Peyer's patch (tissue), 4 donors: ENCODE measurements around the gene PSMD13. TPM values are rescaled to one million over a fixed set of nuclear protein-coding genes. Genes with fewer than 3 reads are reported as not detected.

Experiments used
- DNase-seq, 3 donors: peaks; one replicate each; pipeline ENCODE4 v3.0.0-alpha.2; 2017 to 2019
- H3K27ac ChIP-seq, 4 donors: fragments of 200-600 bp; sonication (generic); one replicate each; pipeline ENCODE4 v1.5.1; 2016 to 2019
- H3K27me3 ChIP-seq, 2 donors: fragments of 200-600 bp; sonication (generic); one replicate each; pipeline ENCODE4 v1.5.1; 2019
- H3K36me3 ChIP-seq, 3 donors: fragments of 200-600 bp; sonication (generic); one replicate each; pipeline ENCODE4 v1.5.1; 2016 to 2019
- H3K4me1 ChIP-seq, 4 donors: fragments of 200-600 bp; sonication (generic); one replicate each; pipeline ENCODE4 v1.5.1; 2016 to 2019
- H3K4me3 ChIP-seq, 4 donors: fragments of 200-600 bp; sonication (generic); 1 replicate in 3 of 4; 2 replicates in 1 of 4; pipeline ENCODE4 v1.5.1; 2016 to 2019; ENCODE audit warnings: mild to moderate bottlenecking in 1 of 4
- H3K9me3 ChIP-seq, 4 donors: fragments of 200-600 bp; sonication (generic); one replicate each; pipeline ENCODE4 v1.5.1; 2016 to 2019; ENCODE audit warnings: mild to moderate bottlenecking in 1 of 4
- POLR2A ChIP-seq, 2 donors: fragments of 450-650 bp; IDR thresholded peaks; one replicate each; pipeline ENCODE4 v1.5.1; 2017; ENCODE audit warnings: antibody characterized with exemption in 2 of 2, mild to moderate bottlenecking in 2 of 2, moderate library complexity in 2 of 2
- total RNA-seq, 4 donors: library from RNA; depleted of rRNA; stranded (reverse); fragments of >200 nt; gene quantifications; one replicate each; pipeline ENCODE4 v1.1.0, GENCODE V29; 2016
- TF ChIP-seq, protein P1 (sequence below), 6 experiments: fragments of 450-650 bp in 4 of 6; fragments of 200-600 bp in 2 of 6; sonication (generic) in 1 of 6; IDR thresholded peaks; one replicate each; pipeline ENCODE4 v1.5.1; 2017 to 2019; ENCODE audit warnings: antibody characterized with exemption in 6 of 6, mild to moderate bottlenecking in 3 of 6, moderate library complexity in 1 of 6

Gene PSMD13
- total RNA-seq, 4 donors from 2014 or later, result 74.5 to 125 (median 96.9) TPM

DNA sequence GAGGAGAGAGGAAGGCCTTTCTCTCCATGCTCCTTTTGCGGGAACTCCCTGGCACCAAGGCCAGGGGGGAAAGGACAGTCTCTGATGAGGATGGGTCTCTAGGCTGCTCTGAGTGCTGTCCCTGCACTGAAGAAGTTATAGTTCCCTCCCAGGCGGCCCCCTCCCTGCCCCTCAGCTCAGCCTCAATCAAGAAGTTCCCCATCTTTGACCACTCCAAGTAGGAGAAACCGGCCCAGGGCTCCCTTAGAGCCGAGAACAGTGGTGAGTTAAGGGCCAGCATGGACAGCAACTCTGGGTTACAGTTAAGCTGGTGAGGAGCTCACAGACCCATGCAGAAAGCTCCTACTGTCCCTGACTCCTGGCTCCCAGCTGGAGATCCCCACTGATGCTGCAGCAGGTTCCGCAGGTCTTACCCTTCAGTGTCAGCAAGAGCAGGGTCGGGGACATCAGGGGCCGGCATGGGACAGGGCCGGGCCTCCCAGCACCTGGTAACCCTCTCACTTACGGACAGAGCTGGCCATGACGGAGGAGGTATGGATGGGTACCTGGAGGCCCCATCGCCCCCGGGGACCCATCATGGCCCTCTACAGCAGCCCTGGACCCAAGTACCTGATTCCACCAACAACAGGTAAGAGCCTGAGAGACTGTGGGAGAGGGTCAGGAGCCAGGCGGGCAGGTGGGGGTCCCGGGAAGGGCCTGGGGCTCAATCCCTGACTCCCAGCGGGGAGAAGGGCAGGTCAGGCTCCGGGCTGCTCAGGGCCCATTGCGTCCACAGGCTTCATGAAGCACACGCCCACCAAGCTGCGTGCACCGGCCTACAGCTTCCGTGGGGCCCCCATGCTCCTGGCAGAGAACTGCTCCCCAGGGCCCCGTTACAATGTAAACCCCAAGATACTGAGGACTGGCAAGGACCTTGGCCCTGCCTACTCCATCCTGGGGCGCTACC is 39.7 kb upstream of the PSMD13 start:
- Histone ChIP-seq H3K4me3 (no peak overlapping the region), H3K27me3 (no peaks in the 10 kb centered on the region), H3K4me1 (peaks cover 0 to 3% (median 0%) of the 10 kb centered on the region in 4 donors), H3K27ac (no peak overlapping the region), H3K9me3 (no peaks in the 10 kb centered on the region), H3K36me3 (peaks cover 0 to 6% (median 0%) of the 10 kb centered on the region in 3 donors)
- no peak for TF ChIP-seq POLR2A (IDR thresholded peaks at IDR 0.05)
- TF ChIP-seq, protein P1, sequence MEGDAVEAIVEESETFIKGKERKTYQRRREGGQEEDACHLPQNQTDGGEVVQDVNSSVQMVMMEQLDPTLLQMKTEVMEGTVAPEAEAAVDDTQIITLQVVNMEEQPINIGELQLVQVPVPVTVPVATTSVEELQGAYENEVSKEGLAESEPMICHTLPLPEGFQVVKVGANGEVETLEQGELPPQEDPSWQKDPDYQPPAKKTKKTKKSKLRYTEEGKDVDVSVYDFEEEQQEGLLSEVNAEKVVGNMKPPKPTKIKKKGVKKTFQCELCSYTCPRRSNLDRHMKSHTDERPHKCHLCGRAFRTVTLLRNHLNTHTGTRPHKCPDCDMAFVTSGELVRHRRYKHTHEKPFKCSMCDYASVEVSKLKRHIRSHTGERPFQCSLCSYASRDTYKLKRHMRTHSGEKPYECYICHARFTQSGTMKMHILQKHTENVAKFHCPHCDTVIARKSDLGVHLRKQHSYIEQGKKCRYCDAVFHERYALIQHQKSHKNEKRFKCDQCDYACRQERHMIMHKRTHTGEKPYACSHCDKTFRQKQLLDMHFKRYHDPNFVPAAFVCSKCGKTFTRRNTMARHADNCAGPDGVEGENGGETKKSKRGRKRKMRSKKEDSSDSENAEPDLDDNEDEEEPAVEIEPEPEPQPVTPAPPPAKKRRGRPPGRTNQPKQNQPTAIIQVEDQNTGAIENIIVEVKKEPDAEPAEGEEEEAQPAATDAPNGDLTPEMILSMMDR (IDR thresholded peaks at IDR 0.05), result no peak
- DNase-seq, result peak in 1 of 3 donors; percentile 37

DNA sequence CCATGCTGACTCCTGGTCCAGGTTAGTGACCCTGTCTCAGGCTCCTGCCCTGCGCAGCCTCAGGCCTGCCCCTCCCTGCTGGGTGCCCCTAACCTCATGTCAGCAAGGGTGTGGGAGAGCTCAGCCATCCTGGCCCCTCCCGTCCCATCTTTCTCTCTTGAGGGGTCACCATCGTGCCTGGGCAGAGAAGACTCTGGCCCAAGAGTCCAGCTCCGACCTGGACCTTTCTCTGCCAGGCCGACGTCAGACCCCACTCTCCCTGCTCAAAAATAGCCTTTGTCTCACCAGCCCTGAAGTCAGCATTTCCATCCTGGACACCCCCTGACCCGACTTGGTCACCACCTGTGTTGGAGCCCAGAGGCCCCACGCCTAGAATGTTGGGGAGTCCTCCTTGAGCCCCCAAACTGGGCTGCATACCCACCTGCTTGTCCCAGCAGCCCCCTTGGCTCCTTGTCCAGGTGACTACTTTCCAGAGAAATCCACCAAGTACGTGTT is 39.0 kb upstream of the PSMD13 start:
- Histone ChIP-seq H3K36me3 (peaks cover 0 to 6% (median 0%) of the 10 kb centered on the region in 3 donors), H3K4me1 (peaks cover 0 to 10% (median 0%) of the 10 kb centered on the region in 4 donors), H3K27me3 (no peaks in the 10 kb centered on the region), H3K4me3 (no peak overlapping the region), H3K27ac (no peak overlapping the region), H3K9me3 (no peaks in the 10 kb centered on the region)
- TF ChIP-seq, protein P1 (IDR thresholded peaks at IDR 0.05), result no peak
- no peak for TF ChIP-seq POLR2A (IDR thresholded peaks at IDR 0.05)
- DNase-seq, result peak in 1 of 3 donors; percentile 45

DNA sequence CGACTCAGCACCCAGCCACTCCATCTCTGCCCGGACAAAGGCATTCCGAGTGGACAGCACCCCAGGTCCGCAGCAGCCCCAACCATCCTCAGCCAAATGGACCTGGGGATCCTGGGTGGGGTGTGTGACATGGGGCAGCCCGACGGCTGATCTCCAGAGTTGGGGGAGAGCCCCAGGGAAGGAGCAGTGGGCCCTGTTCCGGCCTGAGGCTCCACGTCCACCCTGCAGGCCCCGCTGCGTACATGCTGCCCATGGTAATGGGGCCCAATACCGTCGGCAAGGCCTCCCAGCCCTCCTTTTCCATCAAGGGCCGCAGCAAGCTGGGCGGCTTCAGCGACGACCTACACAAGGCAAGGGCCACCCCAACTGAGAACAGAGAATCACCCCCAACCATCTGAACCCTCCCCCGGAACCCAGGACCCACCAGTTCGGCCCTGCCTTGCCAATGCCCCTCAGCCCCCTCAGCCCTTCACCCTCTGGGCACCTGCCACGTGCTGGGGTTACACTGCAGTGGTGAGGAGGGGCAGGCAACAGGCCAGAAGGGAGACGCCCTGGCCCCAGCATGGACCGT is 38.5 kb upstream of the PSMD13 start:
- peak; percentile 9 to 40 (median 37) for DNase-seq
- H3K27me3 ChIP-seq, result no peaks in the 10 kb centered on the region
- H3K9me3 ChIP-seq, result no peaks in the 10 kb centered on the region
- peaks cover 0 to 7% (median 0%) of the 10 kb centered on the region in 3 donors for H3K36me3 ChIP-seq
- H3K4me3 ChIP-seq, result no peak overlapping the region
- no peak overlapping the region for H3K27ac ChIP-seq
- TF ChIP-seq, protein P1 (IDR thresholded peaks at IDR 0.05), result no peak
- no peak for TF ChIP-seq POLR2A (IDR thresholded peaks at IDR 0.05)
- peaks cover 0 to 11% (median 0%) of the 10 kb centered on the region in 4 donors for H3K4me1 ChIP-seq

DNA sequence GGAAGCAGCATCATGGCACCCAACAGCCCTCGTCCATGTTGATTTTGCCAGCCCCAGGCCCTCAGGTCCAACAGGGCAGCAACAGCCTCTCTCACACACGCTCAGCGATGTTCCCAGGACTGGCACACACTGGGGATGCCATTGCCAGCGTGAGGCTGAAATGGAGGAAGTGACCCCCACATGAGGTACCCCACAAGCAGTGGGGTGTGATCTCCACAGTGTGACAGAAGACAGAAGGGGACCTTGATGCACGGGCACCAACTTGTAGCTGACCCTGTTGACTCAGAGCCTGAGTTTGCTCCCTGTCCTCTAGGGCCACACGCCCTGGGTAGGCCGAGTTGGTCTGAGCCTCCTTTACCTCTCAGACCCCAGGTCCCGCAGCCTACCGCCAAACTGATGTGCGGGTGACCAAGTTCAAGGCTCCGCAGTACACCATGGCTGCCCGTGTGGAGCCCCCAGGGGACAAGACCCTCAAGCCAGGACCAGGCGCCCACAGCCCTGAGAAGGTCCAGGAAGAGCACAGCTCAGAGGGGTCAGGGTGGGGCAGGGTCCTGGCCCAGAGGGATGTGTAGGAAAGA is 37.7 kb upstream of the PSMD13 start:
- Histone ChIP-seq H3K4me3 (no peak overlapping the region), H3K9me3 (no peaks in the 10 kb centered on the region), H3K36me3 (peaks cover 0 to 14% (median 0%) of the 10 kb centered on the region in 3 donors), H3K4me1 (peaks cover 0 to 11% (median 0%) of the 10 kb centered on the region in 4 donors), H3K27me3 (no peaks in the 10 kb centered on the region), H3K27ac (no peak overlapping the region)
- DNase-seq, result peak; percentile 10 to 44 (median 41)
- TF ChIP-seq, protein P1 (IDR thresholded peaks at IDR 0.05), result no peak
- TF ChIP-seq POLR2A (IDR thresholded peaks at IDR 0.05), result no peak

DNA sequence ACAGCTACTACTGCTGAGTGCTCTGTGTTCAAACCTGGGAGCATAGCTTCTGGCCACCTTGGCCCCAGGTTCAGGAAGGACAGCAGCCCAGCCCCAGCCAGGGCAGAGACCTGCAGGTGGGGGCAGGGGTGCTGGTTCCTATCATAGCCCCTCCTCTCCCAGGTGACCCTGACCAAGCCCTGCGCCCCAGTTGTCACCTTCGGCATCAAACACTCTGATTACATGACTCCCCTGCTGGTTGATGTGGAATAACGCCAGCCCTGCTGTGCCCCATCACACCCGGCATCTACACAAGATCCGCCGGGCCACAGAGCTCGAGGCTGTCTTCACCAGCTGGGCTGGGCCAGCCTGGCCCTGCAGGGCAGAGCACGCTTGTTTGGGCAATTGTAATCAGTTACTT is 37.0 kb upstream of the PSMD13 start:
- Histone ChIP-seq H3K27me3 (no peaks in the 10 kb centered on the region), H3K4me1 (peaks cover 0 to 11% (median 0%) of the 10 kb centered on the region in 4 donors), H3K4me3 (no peak overlapping the region), H3K9me3 (no peaks in the 10 kb centered on the region), H3K27ac (no peak overlapping the region), H3K36me3 (peaks cover 0 to 21% (median 0%) of the 10 kb centered on the region in 3 donors)
- TF ChIP-seq POLR2A (IDR thresholded peaks at IDR 0.05), result no peak
- TF ChIP-seq, protein P1 (IDR thresholded peaks at IDR 0.05), result no peak
- peak; percentile 14 to 46 (median 45) for DNase-seq
